ENCODE results near the gene SMYD2. TPM values are rescaled to one million over a fixed set of nuclear protein-coding genes. Genes with fewer than 3 reads are reported as not detected.
"Not testable (repeated sequence)": the region's sequence is repeated elsewhere in the genome, so short reads cannot be mapped to it uniquely, and the experiment has no call there.

SMYD2 gene
- total RNA-seq, 1 donor from 2014 or later = 39.8 TPM

DNA sequence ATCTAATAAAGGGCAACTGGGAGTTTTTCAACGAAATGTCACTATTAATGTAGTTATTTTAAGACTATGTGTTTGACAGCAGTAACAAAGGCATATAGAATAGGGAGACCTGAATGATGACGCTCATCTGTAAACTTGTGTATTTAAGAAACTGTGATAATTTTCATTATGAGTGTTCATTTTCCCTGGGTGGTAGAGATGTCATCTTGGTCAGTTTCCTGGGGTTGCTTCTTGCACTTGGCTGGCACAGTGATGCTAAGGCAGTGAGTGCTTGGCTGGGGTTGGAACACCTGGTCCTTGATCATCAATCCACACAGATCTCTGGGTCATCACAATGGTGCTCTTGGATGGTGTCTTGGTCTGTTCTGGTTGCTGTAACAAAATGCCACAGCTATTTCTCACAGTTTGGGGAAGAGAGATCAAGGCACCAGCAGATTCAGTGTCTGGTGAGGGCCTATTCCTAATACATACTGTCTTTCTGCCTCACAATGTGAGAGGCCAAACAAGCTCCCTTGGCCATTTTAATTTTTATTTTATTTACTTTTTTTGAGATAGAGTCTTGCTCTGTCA, 7.9 kb upstream of the SMYD2 start:
- Histone ChIP-seq H3K9me3 (no peaks in the 10 kb centered on the region), H3K27ac (no peak overlapping the region), H3K27me3 (peaks cover 36% of the 10 kb centered on the region), H3K4me3 (no peak overlapping the region), H3K36me3 (no peaks in the 10 kb centered on the region), H3K4me1 (no peaks in the 10 kb centered on the region)
- intact Hi-C loops (cut with DNase I) = loop anchor here (10.0 kb wide), 1 partner anchor 52 kb away; no protein-coding TSS in a partner anchor
- DNase-seq (no peak), ATAC-seq (no peak)
- TF ChIP-seq, protein P1, sequence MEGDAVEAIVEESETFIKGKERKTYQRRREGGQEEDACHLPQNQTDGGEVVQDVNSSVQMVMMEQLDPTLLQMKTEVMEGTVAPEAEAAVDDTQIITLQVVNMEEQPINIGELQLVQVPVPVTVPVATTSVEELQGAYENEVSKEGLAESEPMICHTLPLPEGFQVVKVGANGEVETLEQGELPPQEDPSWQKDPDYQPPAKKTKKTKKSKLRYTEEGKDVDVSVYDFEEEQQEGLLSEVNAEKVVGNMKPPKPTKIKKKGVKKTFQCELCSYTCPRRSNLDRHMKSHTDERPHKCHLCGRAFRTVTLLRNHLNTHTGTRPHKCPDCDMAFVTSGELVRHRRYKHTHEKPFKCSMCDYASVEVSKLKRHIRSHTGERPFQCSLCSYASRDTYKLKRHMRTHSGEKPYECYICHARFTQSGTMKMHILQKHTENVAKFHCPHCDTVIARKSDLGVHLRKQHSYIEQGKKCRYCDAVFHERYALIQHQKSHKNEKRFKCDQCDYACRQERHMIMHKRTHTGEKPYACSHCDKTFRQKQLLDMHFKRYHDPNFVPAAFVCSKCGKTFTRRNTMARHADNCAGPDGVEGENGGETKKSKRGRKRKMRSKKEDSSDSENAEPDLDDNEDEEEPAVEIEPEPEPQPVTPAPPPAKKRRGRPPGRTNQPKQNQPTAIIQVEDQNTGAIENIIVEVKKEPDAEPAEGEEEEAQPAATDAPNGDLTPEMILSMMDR (IDR thresholded peaks at IDR 0.05) = no peak

DNA sequence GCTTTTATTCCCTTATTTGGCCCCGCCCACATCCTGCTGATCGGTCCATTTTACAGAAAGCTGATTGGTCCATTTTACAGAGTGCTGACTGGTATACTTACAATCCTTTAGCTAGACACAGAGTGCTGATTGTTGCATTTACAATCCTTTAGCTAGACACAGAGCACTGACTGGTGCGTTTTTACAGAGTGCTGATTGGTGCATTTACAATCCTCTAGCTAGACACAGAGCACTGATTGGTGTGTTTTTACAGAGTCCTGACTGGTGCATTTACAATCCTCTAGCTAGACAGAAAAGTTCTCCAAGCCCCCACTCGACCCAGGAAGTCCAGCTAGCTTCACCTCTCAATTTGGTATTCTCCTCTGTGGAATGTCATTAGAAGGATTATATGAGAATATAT, 5.3 kb upstream of the SMYD2 start:
- H3K27me3 ChIP-seq = peaks cover 10% of the 10 kb centered on the region
- intact Hi-C loops (cut with DNase I) = loop anchor here (10.0 kb wide), 1 partner anchor 49 kb away; no protein-coding TSS in a partner anchor
- not testable (repeated sequence) for H3K36me3 ChIP-seq, H3K4me1 ChIP-seq, ATAC-seq, DNase-seq, H3K27ac ChIP-seq, H3K4me3 ChIP-seq, H3K9me3 ChIP-seq

DNA sequence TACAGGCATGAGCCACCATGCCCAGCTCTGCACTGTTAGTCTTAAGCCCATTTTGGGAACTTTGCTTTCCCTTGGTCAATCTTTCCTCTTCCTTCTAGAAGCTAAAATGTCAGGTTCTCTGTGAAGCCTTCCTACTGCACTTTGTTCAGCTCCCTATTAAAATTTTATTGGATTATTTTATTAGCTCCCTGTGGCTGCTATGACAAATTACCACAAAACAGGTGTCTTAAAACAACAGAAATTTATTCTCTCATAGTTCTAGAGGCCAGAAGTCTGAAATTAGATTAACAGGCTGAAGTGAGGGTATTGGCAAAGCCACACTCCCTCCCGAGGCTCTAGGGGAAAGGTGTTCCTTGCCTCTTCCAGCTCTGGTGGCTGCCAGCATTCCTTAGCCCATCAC, 4.2 kb upstream of the SMYD2 start:
- H3K9me3 ChIP-seq = no peaks in the 10 kb centered on the region

DNA sequence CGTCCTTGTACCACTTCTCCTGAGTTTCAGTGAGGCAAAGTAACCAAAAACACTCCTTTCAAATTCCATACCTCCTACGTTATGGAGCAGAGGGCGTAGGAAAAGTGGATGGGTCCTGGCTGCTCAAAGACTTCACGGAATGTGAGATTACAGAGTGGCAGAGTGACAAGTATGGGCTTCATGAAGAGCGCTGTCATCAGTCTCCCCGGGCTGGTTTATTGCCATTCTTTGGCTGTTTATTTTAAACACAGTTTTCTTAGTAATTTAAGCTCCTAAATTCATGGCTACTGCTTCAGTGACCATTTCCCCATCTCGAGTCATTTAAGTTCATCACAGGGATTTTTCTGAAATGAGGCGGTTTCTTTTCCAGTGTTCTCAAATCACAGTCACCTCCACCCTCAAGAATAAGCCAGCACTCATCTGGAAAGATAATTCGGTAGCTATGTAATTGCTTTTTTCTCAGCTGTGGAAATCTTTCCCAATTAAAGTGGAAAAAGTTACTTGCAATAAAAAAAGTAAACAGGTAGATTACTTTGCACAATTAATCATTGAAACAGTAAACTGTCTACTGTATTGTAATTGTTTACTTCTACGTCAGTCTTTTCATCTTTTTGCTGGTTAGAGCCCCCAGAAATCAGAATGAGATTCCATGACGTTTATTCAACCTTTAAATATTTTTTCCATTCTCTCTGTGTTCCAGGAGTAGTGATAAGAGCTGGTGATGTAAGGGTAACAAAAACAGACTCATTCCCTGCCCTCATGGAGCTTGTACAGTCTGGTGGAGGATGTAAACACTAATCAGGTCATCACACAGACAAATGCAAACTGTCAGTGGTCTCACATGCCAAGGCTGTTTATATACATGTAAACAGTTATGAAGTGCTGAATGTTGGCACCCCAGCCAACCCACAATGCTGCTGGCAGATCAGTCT, 3.0 kb upstream of the SMYD2 start:
- peaks cover 8% of the 10 kb centered on the region for H3K4me1 ChIP-seq
- TF ChIP-seq, protein P1 (IDR thresholded peaks at IDR 0.05) = no peak
- H3K27me3 ChIP-seq = no peaks in the 10 kb centered on the region
- intact Hi-C loops (cut with DNase I) = loop anchor here (10.0 kb wide), 1 partner anchor 47 kb away; no protein-coding TSS in a partner anchor
- ATAC-seq (peak; percentile 5), DNase-seq (no peak)
- no peak overlapping the region for H3K4me3 ChIP-seq
- no peak overlapping the region for H3K27ac ChIP-seq
- H3K36me3 ChIP-seq = no peaks in the 10 kb centered on the region
- H3K9me3 ChIP-seq = no peaks in the 10 kb centered on the region

More for the DNA sequence above, 4.2 kb upstream of the SMYD2 start:
- TF ChIP-seq, protein P1 (IDR thresholded peaks at IDR 0.05) = no peak
- intact Hi-C loops (cut with DNase I) = loop anchor here (10.0 kb wide), 1 partner anchor 48 kb away; no protein-coding TSS in a partner anchor
- ATAC-seq (no peak), DNase-seq (no peak)
- no peaks in the 10 kb centered on the region for H3K36me3 ChIP-seq
- no peak overlapping the region for H3K4me3 ChIP-seq
- H3K27ac ChIP-seq = peak overlapping the region; percentile 6
- H3K27me3 ChIP-seq = no peaks in the 10 kb centered on the region
- H3K4me1 ChIP-seq = peaks cover 5% of the 10 kb centered on the region

DNA sequence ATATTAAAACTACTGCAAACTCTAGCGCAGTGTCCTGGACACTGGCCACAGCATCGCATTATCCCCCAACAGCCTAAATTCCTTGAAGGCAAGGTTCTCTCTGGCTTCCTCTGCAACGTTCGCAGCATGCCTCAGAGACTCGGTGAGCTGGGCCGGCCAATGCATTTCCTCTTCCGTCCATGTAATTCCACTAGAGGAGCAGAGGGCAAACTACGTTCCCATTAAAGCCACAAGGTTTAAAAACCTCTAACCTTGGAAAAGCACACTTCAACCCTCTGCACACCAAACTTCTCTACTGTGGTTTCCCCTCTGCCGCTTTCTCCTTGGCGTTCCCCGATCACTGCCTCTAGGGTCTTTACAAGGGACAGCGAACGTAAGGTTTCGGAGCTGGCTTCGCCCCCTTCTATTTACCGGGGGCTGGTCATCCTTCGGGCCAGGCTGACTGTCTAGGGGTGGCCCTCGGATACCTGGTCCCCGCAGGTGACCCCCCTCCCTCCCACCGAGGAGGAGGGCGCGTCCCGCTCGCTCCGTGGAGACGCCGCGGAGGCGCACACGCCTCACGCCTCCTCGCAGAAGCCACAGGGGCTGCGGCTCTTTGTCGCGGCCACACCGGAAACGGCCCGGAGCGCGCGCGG, 456 bp upstream of the SMYD2 start:
- Histone ChIP-seq H3K27ac (peak overlapping the region; percentile 87), H3K4me3 (peak overlapping the region; percentile 70), H3K9me3 (no peaks in the 10 kb centered on the region), H3K36me3 (no peaks in the 10 kb centered on the region), H3K4me1 (peaks cover 8% of the 10 kb centered on the region), H3K27me3 (no peaks in the 10 kb centered on the region)
- TF ChIP-seq, protein P1 (IDR thresholded peaks at IDR 0.05) = no peak
- DNase-seq (peak; percentile 70), ATAC-seq (peak; percentile 40)
- intact Hi-C loops (cut with DNase I) = no loop called here
